Astrocyte of the spinal cord (primary cell): Measurements from ENCODE around the gene NANOS3.

Source experiments
- DNase-seq: peaks from one replicate; pipeline ENCODE4 v3.0.0; 2011; ENCODE audit warnings: low read depth, low spot score
- H3K4me3 ChIP-seq: 2 replicates; pipeline ENCODE4 v1.5.1; 2011; ENCODE audit warnings: low read depth, mild to moderate bottlenecking, low read length, moderate library complexity
- in situ Hi-C: cut with HindIII; loops from 2 replicates; pipeline ENCODE4 v1.10.0; 2017; ENCODE audit warnings: low sequenced_read_pairs
- TF ChIP-seq, protein P1 (sequence below): IDR thresholded peaks from 2 replicates; pipeline ENCODE4 v1.5.1; 2012; ENCODE audit warnings: low read depth, mild to moderate bottlenecking, low read length, inconsistent platforms

The NANOS3 gene

DNA sequence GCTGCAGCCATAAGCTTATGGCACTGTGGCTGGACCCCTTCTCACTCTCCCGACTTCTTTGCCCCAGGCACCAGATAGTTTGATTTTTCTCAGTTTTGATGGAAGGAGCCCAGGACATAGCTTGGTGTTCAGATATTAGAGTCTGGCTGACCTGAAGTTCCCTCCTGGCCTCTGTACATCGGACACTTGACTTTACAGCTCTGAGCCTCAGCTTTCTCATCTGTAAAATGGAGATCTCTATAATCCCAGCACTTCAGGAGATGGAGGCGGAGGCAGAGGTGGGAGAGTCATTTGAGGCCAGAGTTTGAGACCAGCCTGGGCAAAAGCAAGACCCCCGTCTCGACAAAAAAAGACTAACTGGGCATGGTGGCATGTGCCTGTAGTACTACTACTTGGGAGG lies 30.0 kb downstream of the NANOS3 start:
- in situ Hi-C loops, result no loop called here
- TF ChIP-seq, protein P1, sequence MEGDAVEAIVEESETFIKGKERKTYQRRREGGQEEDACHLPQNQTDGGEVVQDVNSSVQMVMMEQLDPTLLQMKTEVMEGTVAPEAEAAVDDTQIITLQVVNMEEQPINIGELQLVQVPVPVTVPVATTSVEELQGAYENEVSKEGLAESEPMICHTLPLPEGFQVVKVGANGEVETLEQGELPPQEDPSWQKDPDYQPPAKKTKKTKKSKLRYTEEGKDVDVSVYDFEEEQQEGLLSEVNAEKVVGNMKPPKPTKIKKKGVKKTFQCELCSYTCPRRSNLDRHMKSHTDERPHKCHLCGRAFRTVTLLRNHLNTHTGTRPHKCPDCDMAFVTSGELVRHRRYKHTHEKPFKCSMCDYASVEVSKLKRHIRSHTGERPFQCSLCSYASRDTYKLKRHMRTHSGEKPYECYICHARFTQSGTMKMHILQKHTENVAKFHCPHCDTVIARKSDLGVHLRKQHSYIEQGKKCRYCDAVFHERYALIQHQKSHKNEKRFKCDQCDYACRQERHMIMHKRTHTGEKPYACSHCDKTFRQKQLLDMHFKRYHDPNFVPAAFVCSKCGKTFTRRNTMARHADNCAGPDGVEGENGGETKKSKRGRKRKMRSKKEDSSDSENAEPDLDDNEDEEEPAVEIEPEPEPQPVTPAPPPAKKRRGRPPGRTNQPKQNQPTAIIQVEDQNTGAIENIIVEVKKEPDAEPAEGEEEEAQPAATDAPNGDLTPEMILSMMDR, result no peak
- peak overlapping the region; percentile 76 for H3K4me3 ChIP-seq
- DNase-seq, result no peak

DNA sequence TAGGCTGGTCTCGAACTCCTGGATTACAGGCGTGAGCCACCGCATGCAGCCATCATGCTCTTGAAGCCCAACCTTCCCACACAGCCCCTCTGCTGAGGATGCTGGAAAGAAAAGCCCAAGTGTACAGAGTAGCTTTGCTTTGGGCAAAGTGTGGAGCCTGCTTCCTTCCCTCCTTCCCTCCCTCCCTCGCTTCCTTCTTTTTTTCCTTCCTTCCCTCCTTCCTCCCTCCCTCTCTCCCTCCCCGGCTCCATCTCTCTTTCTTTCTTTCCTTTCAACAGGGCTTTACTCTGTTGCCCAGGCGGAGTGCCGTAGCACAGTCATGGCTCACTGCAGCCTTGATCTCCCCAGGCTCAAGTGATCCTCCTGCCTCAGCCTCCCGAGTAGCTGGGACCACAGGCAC lies 31.7 kb downstream of the NANOS3 start:
- TF ChIP-seq, protein P1, result no peak
- no peak for DNase-seq
- H3K4me3 ChIP-seq, result no peak overlapping the region
- in situ Hi-C loops, result no loop called here

DNA sequence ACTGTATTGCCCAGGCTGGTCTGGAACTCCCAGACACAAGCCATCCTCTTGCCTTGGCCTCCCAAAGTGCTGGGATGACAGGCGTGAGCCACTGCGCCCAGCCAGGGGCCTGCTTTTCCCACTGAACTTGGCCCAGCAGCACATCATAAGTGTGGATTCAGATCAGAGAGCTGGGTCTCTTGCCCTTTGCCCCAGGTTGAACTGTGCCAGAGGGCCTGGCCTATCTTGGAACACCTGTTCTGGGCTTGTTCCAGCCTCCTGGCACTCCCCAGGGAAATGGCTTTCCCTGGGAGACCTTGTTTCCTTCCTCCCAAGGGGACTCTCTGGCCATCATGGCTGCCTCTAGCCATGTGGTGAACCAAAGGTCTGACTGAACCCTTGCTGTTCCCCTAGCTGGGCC lies 32.5 kb downstream of the NANOS3 start:
- no peak overlapping the region for H3K4me3 ChIP-seq
- TF ChIP-seq, protein P1, result no peak
- in situ Hi-C loops, result no loop called here
- DNase-seq, result no peak

DNA sequence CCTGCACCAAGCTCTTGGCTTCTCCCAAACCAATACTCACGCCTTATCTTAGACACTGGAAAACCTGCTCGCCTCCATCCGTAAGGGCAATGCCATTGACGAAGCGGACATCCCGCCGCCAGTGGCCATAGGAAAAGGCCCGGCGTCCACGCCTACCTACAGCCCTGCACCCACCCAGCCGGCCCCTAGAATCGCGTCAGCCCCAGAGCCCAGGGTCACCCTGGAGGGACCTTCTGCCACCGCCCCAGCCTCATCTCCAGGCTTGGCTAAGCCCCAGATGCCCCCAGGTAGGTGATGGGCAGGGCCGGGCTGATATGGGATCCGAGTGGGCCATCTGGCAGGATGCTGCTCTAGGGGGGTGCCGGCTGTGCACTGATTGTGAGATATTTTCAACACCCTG lies 36.4 kb downstream of the NANOS3 start:
- in situ Hi-C loops, result no loop called here
- no peak for DNase-seq
- TF ChIP-seq, protein P1, result no peak
- H3K4me3 ChIP-seq, result no peak overlapping the region

DNA sequence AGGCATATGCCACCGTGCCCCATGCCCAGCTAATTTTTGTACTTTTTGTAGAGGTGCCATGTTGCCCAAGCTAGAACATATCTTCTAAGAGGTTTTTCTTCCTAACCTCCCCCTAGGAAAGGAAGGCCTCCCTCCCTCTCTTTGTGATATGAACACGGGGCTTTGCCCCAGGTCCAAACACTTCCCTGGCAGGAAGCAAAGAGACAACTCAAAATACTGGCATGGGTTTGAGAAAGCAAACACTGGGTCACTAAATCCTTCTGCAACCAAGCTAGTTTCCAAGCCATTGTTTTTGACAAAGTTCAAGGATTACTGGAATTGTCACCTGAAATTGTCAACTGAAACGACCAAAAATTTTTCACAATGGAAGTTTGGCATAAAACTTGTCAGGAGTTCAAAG lies 37.8 kb downstream of the NANOS3 start:
- in situ Hi-C loops, result no loop called here
- H3K4me3 ChIP-seq, result no peak overlapping the region
- TF ChIP-seq, protein P1, result no peak
- DNase-seq, result no peak

DNA sequence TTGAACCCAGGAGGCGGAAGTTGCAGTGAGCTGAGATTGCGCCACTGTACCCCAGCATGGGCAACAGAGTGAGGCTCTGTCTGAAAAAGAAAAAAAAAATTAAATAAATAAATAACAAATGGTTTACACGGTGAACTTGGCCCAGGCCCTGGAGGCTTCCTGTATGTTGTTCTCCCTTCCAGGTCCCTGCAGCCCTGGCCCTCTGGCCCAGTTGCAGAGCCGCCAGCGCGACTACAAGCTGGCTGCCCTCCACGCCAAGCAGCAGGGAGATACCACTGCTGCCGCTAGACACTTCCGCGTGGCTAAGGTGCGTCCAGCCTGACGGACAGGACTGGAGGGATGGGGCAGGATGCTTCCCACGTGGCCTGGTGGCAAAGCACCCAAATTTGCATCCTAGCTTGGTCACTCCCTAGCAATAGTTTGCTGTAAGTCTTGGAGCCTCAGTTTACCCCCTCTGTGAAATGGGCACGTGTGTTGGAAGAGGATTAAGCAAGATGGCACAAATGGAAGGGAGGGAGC lies 41.0 kb downstream of the NANOS3 start:
- in situ Hi-C loops, result no loop called here

More for the DNA sequence above, 41.0 kb downstream of the NANOS3 start:
- H3K4me3 ChIP-seq, result no peak overlapping the region
- no peak for DNase-seq
- TF ChIP-seq, protein P1, result no peak
